ENCODE measurements around the gene RPE. TPM values are rescaled to one million over a fixed set of nuclear protein-coding genes. Genes with fewer than 3 reads are reported as not detected.

The RPE gene
- total RNA-seq, 1 donor from 2014 or later = 16.4 TPM

DNA sequence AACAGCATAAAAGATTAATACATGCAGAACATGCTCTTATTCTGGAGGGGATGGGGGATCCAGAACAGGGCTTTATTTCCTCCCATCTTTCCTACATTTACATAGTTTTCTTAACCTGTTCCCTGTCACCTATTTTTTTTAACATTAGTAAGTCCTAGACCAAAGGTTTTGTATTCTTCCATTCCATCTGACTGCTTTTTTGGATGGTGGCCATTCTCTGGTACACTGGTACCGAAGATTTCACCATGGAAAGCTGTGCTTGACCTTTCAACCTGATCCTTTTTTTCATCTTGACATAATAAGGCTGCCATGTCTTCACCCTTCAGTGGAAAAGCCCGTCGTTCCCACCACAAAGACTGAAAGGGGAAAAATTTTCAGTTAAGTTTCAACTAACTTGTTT, 20.4 kb downstream of the RPE start:
- Histone ChIP-seq H3K4me3 (no peak overlapping the region), H3K27me3 (ENCODE audit: low read depth) (no peaks in the 10 kb centered on the region), H3K4me1 (peaks cover 6% of the 10 kb centered on the region), H3K27ac (replicated peaks) (no peak overlapping the region), H3K9me3 (replicated peaks) (no peaks in the 10 kb centered on the region), H3K36me3 (peaks cover 87% of the 10 kb centered on the region)
- TF ChIP-seq, protein P1, sequence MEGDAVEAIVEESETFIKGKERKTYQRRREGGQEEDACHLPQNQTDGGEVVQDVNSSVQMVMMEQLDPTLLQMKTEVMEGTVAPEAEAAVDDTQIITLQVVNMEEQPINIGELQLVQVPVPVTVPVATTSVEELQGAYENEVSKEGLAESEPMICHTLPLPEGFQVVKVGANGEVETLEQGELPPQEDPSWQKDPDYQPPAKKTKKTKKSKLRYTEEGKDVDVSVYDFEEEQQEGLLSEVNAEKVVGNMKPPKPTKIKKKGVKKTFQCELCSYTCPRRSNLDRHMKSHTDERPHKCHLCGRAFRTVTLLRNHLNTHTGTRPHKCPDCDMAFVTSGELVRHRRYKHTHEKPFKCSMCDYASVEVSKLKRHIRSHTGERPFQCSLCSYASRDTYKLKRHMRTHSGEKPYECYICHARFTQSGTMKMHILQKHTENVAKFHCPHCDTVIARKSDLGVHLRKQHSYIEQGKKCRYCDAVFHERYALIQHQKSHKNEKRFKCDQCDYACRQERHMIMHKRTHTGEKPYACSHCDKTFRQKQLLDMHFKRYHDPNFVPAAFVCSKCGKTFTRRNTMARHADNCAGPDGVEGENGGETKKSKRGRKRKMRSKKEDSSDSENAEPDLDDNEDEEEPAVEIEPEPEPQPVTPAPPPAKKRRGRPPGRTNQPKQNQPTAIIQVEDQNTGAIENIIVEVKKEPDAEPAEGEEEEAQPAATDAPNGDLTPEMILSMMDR (IDR thresholded peaks at IDR 0.05; ENCODE audit: borderline replicate concordance) = no peak
- DNase-seq = no peak
- intact Hi-C loops (cut with micrococcal nuclease) = no loop called here

- H3K27me3 ChIP-seq (ENCODE audit: low read depth) = no peaks in the 10 kb centered on the region
- H3K36me3 ChIP-seq = peaks cover 45% of the 10 kb centered on the region
- no peak for DNase-seq
- H3K9me3 ChIP-seq (replicated peaks) = no peaks in the 10 kb centered on the region
- H3K4me1 ChIP-seq = no peaks in the 10 kb centered on the region
- H3K4me3 ChIP-seq = no peak overlapping the region
- intact Hi-C loops (cut with micrococcal nuclease) = no loop called here
- no peak overlapping the region for H3K27ac ChIP-seq (replicated peaks)
- TF ChIP-seq, protein P1 (IDR thresholded peaks at IDR 0.05; ENCODE audit: borderline replicate concordance) = no peak
These were observed 25.2 kb downstream of the RPE start for GRCh38 chr2:210027608-210028007.

DNA sequence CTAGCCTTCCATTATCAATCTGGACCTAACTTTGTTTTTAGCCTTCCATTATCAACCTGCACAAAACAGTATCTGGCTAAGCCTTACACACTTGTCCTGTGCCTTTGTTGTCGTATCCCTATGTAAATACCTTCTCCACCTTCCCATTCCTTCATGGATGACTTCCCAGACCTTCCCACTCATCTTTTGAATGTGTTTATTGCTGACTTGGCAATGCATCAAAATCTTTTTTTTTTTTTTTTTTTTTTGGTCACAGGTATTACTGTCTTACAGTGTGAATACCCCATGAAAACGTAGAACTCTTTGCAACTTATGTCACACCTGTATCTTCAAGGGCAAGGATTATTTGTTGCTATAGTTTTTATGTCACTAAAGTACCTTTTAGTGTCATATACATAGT, 25.7 kb downstream of the RPE start:
- H3K27me3 ChIP-seq (ENCODE audit: low read depth) = no peaks in the 10 kb centered on the region
- DNase-seq = no peak
- H3K4me3 ChIP-seq = no peak overlapping the region
- no peaks in the 10 kb centered on the region for H3K9me3 ChIP-seq (replicated peaks)
- H3K4me1 ChIP-seq = no peaks in the 10 kb centered on the region
- no peak overlapping the region for H3K27ac ChIP-seq (replicated peaks)
- H3K36me3 ChIP-seq = peaks cover 39% of the 10 kb centered on the region
- TF ChIP-seq, protein P1 (IDR thresholded peaks at IDR 0.05; ENCODE audit: borderline replicate concordance) = no peak
- intact Hi-C loops (cut with micrococcal nuclease) = no loop called here

DNA sequence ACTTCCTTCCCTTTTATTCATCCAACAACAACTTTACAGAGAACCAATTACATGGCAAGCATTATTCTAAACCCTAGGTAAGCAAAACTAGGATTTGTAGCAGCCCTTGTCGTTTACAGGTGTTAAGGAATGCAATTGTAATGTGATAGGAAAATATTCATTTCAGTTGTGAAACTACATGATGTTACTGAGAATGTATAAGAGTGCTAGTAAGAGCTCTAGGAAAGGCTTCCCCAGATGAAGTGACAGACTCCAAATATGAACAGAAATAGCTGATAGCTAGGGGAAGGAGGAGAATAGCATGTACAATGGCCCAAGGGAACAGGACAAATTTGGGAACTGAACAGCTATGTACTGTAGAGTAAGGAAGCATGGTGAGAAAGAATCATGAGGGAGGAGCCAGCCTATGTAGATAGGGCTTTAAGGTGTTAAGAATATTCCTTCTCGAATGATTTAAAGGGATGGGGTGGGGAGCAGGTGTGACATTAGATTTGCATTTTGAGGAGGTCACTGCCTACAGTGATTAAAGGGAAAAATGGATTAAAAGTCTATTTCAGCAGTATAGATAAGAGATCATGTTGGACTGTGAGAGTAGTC, 31.7 kb downstream of the RPE start:
- Histone ChIP-seq H3K9me3 (replicated peaks) (no peaks in the 10 kb centered on the region), H3K4me1 (no peaks in the 10 kb centered on the region), H3K4me3 (no peak overlapping the region), H3K36me3 (peaks cover 9% of the 10 kb centered on the region), H3K27me3 (ENCODE audit: low read depth) (no peaks in the 10 kb centered on the region), H3K27ac (replicated peaks) (no peak overlapping the region)
- DNase-seq = no peak
- TF ChIP-seq, protein P1 (IDR thresholded peaks at IDR 0.05; ENCODE audit: borderline replicate concordance) = no peak
- intact Hi-C loops (cut with micrococcal nuclease) = no loop called here

- no peak overlapping the region for H3K4me3 ChIP-seq
- no peaks in the 10 kb centered on the region for H3K9me3 ChIP-seq (replicated peaks)
- H3K27ac ChIP-seq (replicated peaks) = no peak overlapping the region
- DNase-seq = no peak
- peaks cover 9% of the 10 kb centered on the region for H3K36me3 ChIP-seq
- TF ChIP-seq, protein P1 (IDR thresholded peaks at IDR 0.05; ENCODE audit: borderline replicate concordance) = no peak
- intact Hi-C loops (cut with micrococcal nuclease) = no loop called here
- no peaks in the 10 kb centered on the region for H3K4me1 ChIP-seq
- no peaks in the 10 kb centered on the region for H3K27me3 ChIP-seq (ENCODE audit: low read depth)
These were observed 33.2 kb downstream of the RPE start for GRCh38 chr2:210035679-210036078.

Data from left ventricle myocardium inferior (tissue), 1 donor.